GM13977 (cell line): ENCODE measurements around the gene ADAP1.

Source experiments
- DNase-seq: peaks from one replicate; pipeline ENCODE4 v3.0.0; 2012; ENCODE audit warnings: low spot score
- in situ Hi-C: fragments of 300-500 bp; cut with MboI; formaldehyde crosslinking; loops from one replicate; pipeline ENCODE4 v1.12.0; 2022; ENCODE audit warnings: low sequenced_read_pairs, low pct_unique_long_range_greater_than_20kb, mixed read lengths, inconsistent platforms; ENCODE audit not compliant: unreplicated experiment
- TF ChIP-seq, protein P1 (sequence below): IDR thresholded peaks from 2 replicates; pipeline ENCODE4 v1.5.1; 2012; ENCODE audit warnings: mild to moderate bottlenecking, control low read depth; ENCODE audit not compliant: insufficient read depth; ENCODE audit errors: extremely low read depth, missing control alignments

ADAP1 gene

DNA sequence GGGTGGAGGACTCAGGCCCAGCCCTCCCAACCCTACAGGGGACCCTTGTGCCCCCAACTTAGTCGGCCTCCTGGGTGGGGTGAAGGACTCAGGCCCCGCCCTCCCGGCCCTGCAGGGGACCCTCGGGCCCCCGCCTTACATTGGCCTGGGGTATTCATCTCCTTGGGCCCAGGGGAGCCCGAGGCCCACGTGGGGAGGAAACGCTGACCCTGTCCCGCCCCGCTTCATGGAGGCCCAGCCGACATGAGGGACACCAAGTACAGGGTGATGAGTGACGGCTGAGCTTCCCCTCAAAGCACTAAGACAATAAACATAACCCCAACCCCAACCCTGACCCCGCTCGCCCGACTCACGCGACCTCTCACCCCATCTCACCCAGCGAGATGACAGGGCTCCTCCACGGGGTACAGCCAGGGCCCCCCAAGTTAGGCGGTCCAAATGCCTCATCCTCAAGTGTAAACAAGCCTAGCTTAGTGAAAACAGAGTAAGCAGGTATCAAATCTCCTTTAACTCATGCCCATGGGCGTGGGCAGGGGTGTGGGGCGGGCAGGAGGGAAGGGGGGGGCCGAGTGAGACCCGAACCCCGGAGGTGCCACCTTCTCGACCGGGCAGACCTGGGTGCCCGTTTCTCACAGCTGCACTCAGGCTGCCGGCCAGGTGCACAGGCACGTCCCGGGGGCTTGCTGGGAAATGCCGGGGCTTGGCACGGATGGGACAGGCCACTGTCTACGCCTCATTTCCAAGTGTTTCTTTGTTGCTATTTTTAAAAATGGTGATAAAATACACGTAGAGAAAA is 36.7 kb upstream of the ADAP1 start:
- in situ Hi-C loops, result loop anchor here (10.0 kb wide), 2 partner anchors 74 to 174 kb away; partner anchors contain the start of gene ZFAND2A
- TF ChIP-seq, protein P1, sequence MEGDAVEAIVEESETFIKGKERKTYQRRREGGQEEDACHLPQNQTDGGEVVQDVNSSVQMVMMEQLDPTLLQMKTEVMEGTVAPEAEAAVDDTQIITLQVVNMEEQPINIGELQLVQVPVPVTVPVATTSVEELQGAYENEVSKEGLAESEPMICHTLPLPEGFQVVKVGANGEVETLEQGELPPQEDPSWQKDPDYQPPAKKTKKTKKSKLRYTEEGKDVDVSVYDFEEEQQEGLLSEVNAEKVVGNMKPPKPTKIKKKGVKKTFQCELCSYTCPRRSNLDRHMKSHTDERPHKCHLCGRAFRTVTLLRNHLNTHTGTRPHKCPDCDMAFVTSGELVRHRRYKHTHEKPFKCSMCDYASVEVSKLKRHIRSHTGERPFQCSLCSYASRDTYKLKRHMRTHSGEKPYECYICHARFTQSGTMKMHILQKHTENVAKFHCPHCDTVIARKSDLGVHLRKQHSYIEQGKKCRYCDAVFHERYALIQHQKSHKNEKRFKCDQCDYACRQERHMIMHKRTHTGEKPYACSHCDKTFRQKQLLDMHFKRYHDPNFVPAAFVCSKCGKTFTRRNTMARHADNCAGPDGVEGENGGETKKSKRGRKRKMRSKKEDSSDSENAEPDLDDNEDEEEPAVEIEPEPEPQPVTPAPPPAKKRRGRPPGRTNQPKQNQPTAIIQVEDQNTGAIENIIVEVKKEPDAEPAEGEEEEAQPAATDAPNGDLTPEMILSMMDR, result no peak
- no peak for DNase-seq

DNA sequence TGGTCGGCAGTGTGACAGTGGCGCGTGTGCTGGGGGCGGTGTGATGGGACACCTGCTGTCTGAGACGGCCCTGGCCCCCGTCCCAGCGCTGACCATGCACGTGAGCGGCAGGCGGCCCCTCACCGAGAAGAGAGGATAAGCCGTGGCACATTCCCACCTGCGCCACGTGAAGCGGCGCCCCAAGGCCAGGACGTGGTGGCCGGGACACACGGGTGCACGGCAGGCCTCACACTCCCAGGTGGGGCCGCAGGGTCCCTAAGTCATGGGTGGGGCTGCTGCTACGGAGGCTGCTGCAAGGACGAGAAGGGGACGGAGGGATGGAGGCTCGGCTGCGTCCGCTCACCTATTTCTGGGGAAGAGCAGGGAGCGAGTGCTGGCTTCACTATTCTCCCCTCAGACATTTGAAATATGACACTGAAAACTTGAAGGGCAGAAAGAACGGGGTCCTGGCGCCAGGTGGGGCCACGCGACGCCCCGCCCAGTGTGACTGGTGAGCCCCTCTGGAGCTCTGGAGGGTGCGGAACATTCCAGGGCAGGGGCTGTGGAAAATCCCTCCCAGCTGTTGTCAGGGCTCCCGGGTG is 36.0 kb upstream of the ADAP1 start:
- in situ Hi-C loops, result loop anchor here (10.0 kb wide), 2 partner anchors 74 to 174 kb away; partner anchors contain the start of gene ZFAND2A
- TF ChIP-seq, protein P1, result no peak
- no peak for DNase-seq

DNA sequence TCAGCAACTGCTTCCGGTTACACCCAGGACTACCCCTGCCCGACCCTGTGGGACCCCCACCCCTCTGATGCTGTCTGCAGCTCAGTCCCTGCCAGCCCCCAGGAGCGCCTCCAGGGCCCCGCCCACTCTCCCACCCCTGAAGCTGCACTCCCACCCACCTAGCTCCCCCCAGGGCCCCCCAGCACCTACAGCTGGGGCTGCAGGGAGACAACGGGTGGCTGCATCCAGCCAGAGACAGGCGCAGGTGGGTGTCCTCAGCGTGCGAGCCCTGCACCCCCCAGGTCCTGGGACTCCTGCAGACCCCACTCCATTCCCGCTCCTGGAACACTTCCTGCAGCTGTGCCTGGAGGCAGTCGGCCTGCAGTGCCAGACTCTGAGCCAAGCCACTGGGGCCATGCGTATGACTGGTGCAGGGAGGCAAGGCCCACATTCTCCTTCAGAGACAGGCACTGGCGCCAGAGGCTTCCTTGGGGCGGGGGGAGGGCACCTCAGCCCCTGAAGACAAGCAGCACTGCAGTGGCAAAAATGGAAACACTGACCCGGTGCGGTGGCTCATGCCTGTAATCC is 34.6 kb upstream of the ADAP1 start:
- in situ Hi-C loops, result no loop called here
- DNase-seq, result no peak
- TF ChIP-seq, protein P1, result no peak

DNA sequence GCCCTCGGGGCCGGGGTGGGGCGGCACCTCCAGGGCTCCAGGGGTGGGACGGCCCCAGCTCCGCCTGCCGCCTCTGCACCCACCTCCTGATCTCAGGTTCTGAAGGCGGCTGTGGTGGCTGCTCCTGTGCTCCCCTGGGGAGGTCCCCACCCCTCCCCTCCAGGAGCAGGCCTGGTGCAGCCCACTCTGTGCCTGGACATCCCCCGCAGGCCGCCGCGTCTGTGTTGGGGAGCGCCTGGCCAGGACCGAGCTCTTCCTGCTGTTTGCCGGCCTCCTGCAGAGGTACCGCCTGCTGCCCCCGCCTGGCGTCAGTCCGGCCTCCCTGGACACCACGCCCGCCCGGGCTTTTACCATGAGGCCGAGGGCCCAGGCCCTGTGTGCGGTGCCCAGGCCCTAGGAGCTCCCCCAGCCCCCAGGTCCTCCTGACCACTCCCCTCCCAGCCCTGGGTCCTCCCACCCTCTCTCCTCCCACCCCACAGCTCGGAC is 34.0 kb upstream of the ADAP1 start:
- DNase-seq, result no peak
- in situ Hi-C loops, result no loop called here
- TF ChIP-seq, protein P1, result no peak

DNA sequence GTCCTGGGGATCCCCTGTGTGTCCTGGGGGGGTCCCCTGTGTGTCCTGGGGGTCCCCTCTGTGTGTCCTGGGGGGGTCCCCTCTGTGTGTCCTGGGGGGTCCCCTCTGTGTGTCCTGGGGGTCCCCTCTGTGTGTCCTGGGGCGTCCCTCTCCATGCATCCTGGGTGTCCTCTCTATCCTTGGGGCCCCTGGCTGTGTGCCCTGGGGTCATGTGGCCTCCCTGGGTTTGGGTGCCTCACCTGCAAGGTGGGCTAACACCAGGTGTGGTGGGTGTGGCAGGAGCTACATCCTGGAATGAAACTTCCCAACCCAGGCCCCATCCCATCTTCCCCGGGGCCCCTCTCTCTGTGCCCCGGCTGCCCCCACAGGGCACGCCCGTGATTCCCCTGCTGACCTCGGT is 33.4 kb upstream of the ADAP1 start:
- DNase-seq, result no peak
- TF ChIP-seq, protein P1, result no peak
- in situ Hi-C loops, result no loop called here

DNA sequence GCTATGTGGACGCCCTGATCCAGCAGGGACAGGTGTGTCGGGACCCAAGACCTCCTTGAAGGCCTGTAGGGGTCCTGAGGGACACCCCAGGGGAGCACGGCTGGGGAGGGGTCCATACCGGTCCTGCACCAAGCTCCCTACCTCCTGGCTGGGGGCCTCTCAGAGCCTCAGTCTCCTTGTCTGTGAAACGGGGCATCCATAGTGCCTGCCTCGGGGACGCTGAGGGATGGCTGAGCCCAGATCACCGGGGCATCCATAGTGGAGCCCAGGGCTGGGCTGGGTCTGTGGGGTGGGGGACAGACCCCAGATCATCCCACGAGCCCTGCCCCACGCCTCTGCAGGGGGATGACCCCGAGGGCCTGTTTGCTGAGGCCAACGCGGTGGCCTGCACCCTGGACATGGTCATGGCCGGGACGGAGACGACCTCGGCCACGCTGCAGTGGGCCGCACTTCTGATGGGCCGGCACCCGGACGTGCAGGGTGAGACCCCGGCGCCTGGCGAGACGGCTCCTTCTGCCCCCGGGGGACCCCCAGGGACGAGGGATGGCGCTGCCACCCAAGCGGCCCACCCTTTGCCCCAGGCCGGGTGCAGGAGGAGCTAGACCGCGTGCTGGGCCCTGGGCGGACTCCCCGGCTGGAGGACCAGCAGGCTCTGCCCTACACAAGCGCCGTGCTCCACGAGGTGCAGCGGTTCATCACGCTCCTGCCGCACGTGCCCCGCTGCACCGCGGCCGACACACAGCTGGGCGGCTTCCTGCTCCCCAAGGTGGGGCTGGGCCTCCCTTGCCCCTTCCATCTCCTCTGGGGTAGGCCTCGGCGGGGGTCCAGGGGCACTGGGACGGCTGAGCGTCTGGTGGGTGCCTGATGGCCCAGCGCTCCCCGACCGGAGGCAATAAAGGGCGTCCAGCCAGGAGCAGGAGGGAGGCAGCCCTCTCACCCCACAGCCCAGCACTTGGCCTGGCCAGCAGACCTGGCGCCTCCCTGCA is 32.6 kb upstream of the ADAP1 start:
- TF ChIP-seq, protein P1, result no peak
- DNase-seq, result no peak
- in situ Hi-C loops, result no loop called here
